Measurements from ENCODE around the gene CBLL2. TPM values are rescaled to one million over a fixed set of nuclear protein-coding genes. Genes with fewer than 3 reads are reported as not detected.
"Not testable (repeated sequence)": the region's sequence is repeated elsewhere in the genome, so short reads cannot be mapped to it uniquely, and the experiment has no call there.

The CBLL2 gene
- total and polyA plus RNA-seq, 10 of the 15 experiments (the other 5 are each of a cell fraction or from before 2014, with no cell fraction given): 0.12 to 0.17 TPM; not detected in 8

DNA sequence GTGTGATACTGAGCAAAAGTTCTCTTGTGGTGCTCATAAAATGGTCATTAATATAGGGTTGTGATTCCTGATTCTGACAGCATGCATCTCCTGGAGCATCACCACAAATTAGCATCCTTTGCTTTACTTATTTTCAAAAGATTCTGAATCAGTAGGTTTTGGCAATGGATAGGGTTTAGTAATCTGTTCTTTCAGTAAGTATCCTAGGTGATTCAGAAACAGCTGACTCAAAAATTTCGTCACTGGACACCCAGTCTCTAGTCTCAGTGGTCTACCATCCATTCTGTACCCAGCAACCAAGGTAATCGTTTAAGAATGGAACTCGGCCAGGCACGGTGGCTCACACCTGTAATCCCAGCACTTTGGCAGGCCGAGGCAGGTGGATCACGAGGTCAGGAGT lies 4.1 kb downstream of the CBLL2 start:
- H4K20me1 ChIP-seq (ENCODE audit: control insufficient read depth, insufficient read depth): no peaks in the 10 kb centered on the region
- TF ChIP-seq JUND (IDR thresholded peaks at IDR 0.05; ENCODE audit: low read depth, low read length) (no peak), HDAC6 (IDR thresholded peaks at IDR 0.05; ENCODE audit: unreplicated experiment) (no peak), MTA2 (IDR thresholded peaks at IDR 0.05; ENCODE audit: low read depth) (no peak)
- no peak overlapping the region for H3K27ac ChIP-seq (ENCODE audit: control insufficient read depth, insufficient read depth)
- WGBS (ENCODE audit: insufficient coverage, insufficient replicate concordance, low lambda C conversion rate, missing lambda C conversion rate): 16% methylated on average over 6 of the region's 6 CpGs
- no peak overlapping the region for H2AFZ ChIP-seq (ENCODE audit: control insufficient read depth, low read depth, low read length)
- ChIA-PET CTCF (interaction anchor here (2.0 kb wide), 1 partner anchor 292 kb away, joined by 16 read pairs; no protein-coding TSS in a partner anchor), RAD21 (ENCODE audit: unreplicated experiment) (no interaction called here), SMC1A (ENCODE audit: uncharacterized antibody, unreplicated experiment) (interaction anchor here (2.2 kb wide), 1 partner anchor 292 kb away, joined by 9 read pairs; no protein-coding TSS in a partner anchor), POLR2A (no interaction called here)
- BruUV-seq (replicated peaks): no TSS peak
- H3K27me3 ChIP-seq (replicated peaks in 1 of 2; ENCODE audit: control insufficient read depth in 2 of 2, insufficient read depth in 2 of 2, low read length in 1 of 2): no peaks in the 10 kb centered on the region
- no peak for DNase-seq (ENCODE audit: low read depth, low spot score)
- no peak overlapping the region for H3K4me3 ChIP-seq
- ATAC-seq: no peak
- no peak overlapping the region for H3K4me2 ChIP-seq (ENCODE audit: control insufficient read depth, insufficient read depth)
- H3K4me1 ChIP-seq (ENCODE audit: control insufficient read depth, insufficient read depth, low read length): no peaks in the 10 kb centered on the region
- no peaks in the 10 kb centered on the region for H3K36me3 ChIP-seq (ENCODE audit: control insufficient read depth in 2 of 2, insufficient read depth in 2 of 2, low read length in 1 of 2)
- no peaks in the 10 kb centered on the region for H3K9me3 ChIP-seq (replicated peaks; ENCODE audit: control insufficient read depth, insufficient read depth, low read length)
- intact Hi-C loops (cut with micrococcal nuclease; ENCODE audit: unreplicated experiment) (no loop called here), in situ Hi-C loops (cut with MboI) (no loop called here)
- FAIRE-seq: no peak
- H3K9ac ChIP-seq (ENCODE audit: control insufficient read depth, insufficient read depth, low read length): no peak overlapping the region
- H3K79me2 ChIP-seq (ENCODE audit: control insufficient read depth, insufficient read depth, low read length): no peaks in the 10 kb centered on the region

DNA sequence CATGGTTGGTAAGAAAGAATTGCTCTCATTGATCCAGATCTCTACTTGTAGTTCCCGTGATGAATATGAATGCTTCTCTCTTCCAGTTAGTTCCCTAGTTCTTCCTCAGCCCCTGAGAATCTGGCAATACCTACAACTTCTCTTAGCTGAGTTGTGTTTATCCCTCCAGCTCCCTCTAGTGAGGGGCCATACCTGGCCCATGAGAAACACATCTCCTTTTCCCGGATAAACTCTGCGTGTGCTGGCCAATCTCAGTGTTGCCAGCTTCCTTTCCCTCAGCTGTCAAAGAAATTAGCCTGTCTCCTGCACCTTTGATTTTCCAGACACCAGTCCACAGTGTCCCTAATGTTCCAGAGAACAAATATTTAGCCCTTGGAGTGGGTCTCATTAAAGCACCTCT lies 5.7 kb downstream of the CBLL2 start:
- WGBS (ENCODE audit: insufficient coverage, insufficient replicate concordance, low lambda C conversion rate, missing lambda C conversion rate): 17% methylated on average over 3 of the region's 3 CpGs
- CTCF ChIA-PET: interaction anchor here (0.8 to 2.0 kb wide), 3 partner anchors 135 to 293 kb away, joined by 3 to 16 read pairs (median 3); no protein-coding TSS in a partner anchor
- H3K27ac ChIP-seq (ENCODE audit: control insufficient read depth, insufficient read depth): no peak overlapping the region
- SMC1A ChIA-PET (ENCODE audit: uncharacterized antibody, unreplicated experiment): interaction anchor here (0.6 to 2.2 kb wide), 3 partner anchors 134 to 294 kb away, joined by 3 to 9 read pairs (median 4); no protein-coding TSS in a partner anchor
- intact Hi-C loops (cut with micrococcal nuclease; ENCODE audit: unreplicated experiment) (no loop called here), in situ Hi-C loops (cut with MboI) (no loop called here)
- H3K4me2 ChIP-seq (ENCODE audit: control insufficient read depth, insufficient read depth): no peak overlapping the region
- no peaks in the 10 kb centered on the region for H3K36me3 ChIP-seq (ENCODE audit: control insufficient read depth in 2 of 2, insufficient read depth in 2 of 2, low read length in 1 of 2)
- no peak for TF ChIP-seq IKZF2 (IDR thresholded peaks at IDR 0.05)
- TF ChIP-seq MXI1 (IDR thresholded peaks at IDR 0.05; ENCODE audit: low read depth, low read length): no peak
- TF ChIP-seq, protein P1, sequence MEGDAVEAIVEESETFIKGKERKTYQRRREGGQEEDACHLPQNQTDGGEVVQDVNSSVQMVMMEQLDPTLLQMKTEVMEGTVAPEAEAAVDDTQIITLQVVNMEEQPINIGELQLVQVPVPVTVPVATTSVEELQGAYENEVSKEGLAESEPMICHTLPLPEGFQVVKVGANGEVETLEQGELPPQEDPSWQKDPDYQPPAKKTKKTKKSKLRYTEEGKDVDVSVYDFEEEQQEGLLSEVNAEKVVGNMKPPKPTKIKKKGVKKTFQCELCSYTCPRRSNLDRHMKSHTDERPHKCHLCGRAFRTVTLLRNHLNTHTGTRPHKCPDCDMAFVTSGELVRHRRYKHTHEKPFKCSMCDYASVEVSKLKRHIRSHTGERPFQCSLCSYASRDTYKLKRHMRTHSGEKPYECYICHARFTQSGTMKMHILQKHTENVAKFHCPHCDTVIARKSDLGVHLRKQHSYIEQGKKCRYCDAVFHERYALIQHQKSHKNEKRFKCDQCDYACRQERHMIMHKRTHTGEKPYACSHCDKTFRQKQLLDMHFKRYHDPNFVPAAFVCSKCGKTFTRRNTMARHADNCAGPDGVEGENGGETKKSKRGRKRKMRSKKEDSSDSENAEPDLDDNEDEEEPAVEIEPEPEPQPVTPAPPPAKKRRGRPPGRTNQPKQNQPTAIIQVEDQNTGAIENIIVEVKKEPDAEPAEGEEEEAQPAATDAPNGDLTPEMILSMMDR (IDR thresholded peaks at IDR 0.05 in 2 of 3, conservative IDR thresholded peaks at IDR 0.05 in 1 of 3; ENCODE audit: control insufficient read depth in 2 of 3, extremely low read depth in 1 of 3, insufficient read depth in 1 of 3, low read depth in 3 of 3, low read length in 3 of 3): peak in 1 of 3 experiments; percentile 5; a peak in 1 of 6 replicates
- no peaks in the 10 kb centered on the region for H3K79me2 ChIP-seq (ENCODE audit: control insufficient read depth, insufficient read depth, low read length)
- no TSS peak for BruUV-seq (replicated peaks)
- no peak overlapping the region for H3K9ac ChIP-seq (ENCODE audit: control insufficient read depth, insufficient read depth, low read length)
- H3K4me1 ChIP-seq (ENCODE audit: control insufficient read depth, insufficient read depth, low read length): no peaks in the 10 kb centered on the region
- ATAC-seq (no peak), DNase-seq (ENCODE audit: low read depth, low spot score) (no peak), FAIRE-seq (no peak)
- H3K27me3 ChIP-seq (replicated peaks in 1 of 2; ENCODE audit: control insufficient read depth in 2 of 2, insufficient read depth in 2 of 2, low read length in 1 of 2): no peaks in the 10 kb centered on the region
- POLR2A ChIA-PET: no interaction called here
- H3K4me3 ChIP-seq: no peak overlapping the region
- RAD21 ChIA-PET (ENCODE audit: unreplicated experiment): interaction anchor here (0.8 to 1.1 kb wide), 3 partner anchors 142 to 293 kb away, joined by 3 to 10 read pairs (median 7); no protein-coding TSS in a partner anchor
- no peaks in the 10 kb centered on the region for H3K9me3 ChIP-seq (replicated peaks; ENCODE audit: control insufficient read depth, insufficient read depth, low read length)
- H4K20me1 ChIP-seq (ENCODE audit: control insufficient read depth, insufficient read depth): no peaks in the 10 kb centered on the region
- no peak overlapping the region for H2AFZ ChIP-seq (ENCODE audit: control insufficient read depth, low read depth, low read length)

DNA sequence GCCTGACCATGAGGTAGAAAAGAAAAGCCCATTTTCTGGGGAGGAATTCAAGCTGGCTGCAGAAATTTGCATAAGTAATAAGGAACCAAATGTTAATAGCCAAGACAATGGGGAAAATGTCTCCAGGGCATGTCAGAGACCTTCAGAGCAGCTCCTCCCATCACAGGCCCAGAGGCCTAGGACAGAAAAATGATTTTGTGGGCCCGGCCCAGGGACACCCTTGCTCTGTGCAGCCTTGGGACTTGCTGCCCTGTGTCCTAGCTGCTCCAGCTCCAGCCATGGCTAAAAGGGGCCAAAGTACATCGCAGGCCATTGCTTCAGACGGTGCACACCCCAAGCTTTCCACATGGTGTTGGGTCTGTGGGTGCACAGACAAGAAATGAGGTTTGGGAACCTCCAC lies 16.5 kb downstream of the CBLL2 start:
- H4K20me1 ChIP-seq (ENCODE audit: control insufficient read depth, insufficient read depth); FAIRE-seq; POLR2A ChIA-PET; intact Hi-C loops (cut with micrococcal nuclease; ENCODE audit: unreplicated experiment); H3K4me3 ChIP-seq; H3K4me2 ChIP-seq (ENCODE audit: control insufficient read depth, insufficient read depth); H3K36me3 ChIP-seq (ENCODE audit: control insufficient read depth in 2 of 2, insufficient read depth in 2 of 2, low read length in 1 of 2); RAD21 ChIA-PET (ENCODE audit: unreplicated experiment); SMC1A ChIA-PET (ENCODE audit: uncharacterized antibody, unreplicated experiment); H3K9ac ChIP-seq (ENCODE audit: control insufficient read depth, insufficient read depth, low read length); H3K27ac ChIP-seq (ENCODE audit: control insufficient read depth, insufficient read depth); H3K9me3 ChIP-seq (replicated peaks; ENCODE audit: control insufficient read depth, insufficient read depth, low read length); H2AFZ ChIP-seq (ENCODE audit: control insufficient read depth, low read depth, low read length); ATAC-seq; BruUV-seq (replicated peaks); CTCF ChIA-PET; H3K4me1 ChIP-seq (ENCODE audit: control insufficient read depth, insufficient read depth, low read length); H3K27me3 ChIP-seq (replicated peaks in 1 of 2; ENCODE audit: control insufficient read depth in 2 of 2, insufficient read depth in 2 of 2, low read length in 1 of 2); in situ Hi-C loops (cut with MboI); H3K79me2 ChIP-seq (ENCODE audit: control insufficient read depth, insufficient read depth, low read length); DNase-seq (ENCODE audit: low read depth, low spot score): not testable (repeated sequence)
- WGBS (ENCODE audit: insufficient coverage, insufficient replicate concordance, low lambda C conversion rate, missing lambda C conversion rate): 11% methylated on average over 3 of the region's 3 CpGs

Data from GM12878 (cell line).